IPS DF 6.9 (cell line): ENCODE data around the gene YAF2.
A peak's percentile ranks its signal among the peaks of the same experiment; 100 is the strongest.

ENCODE experiments used
- DNase-seq: peaks from one replicate; pipeline ENCODE4 v3.0.0-alpha.2; 2013; ENCODE audit warnings: low read depth, low spot score
- H3K27ac ChIP-seq: one replicate; pipeline ENCODE4 v1.5.1; 2013; ENCODE audit warnings: low read length, control low read depth
- H3K27me3 ChIP-seq: 2 replicates; pipeline ENCODE4 v1.6.1; 2013; ENCODE audit warnings: mild to moderate bottlenecking, low read length; ENCODE audit not compliant: control insufficient read depth, insufficient read depth
- H3K36me3 ChIP-seq: 2 replicates; pipeline ENCODE4 v1.6.1; 2013; ENCODE audit warnings: low read length; ENCODE audit not compliant: control insufficient read depth, insufficient read depth
- H3K4me1 ChIP-seq: 2 replicates; pipeline ENCODE4 v1.6.1; 2013; ENCODE audit warnings: low read length; ENCODE audit not compliant: control insufficient read depth, insufficient read depth
- H3K4me3 ChIP-seq: 2 replicates; pipeline ENCODE4 v1.5.1; 2013; ENCODE audit warnings: mild to moderate bottlenecking, low read length
- H3K9me3 ChIP-seq: 2 replicates; pipeline ENCODE4 v1.6.1; 2013; ENCODE audit warnings: low read length, inconsistent platforms; ENCODE audit not compliant: control insufficient read depth, insufficient read depth
- WGBS: extraction: QIAGEN DNeasy Blood & Tissue Kit; methylation state at CpG from one replicate; pipeline ENCODE4 v1.1.7; 2013; ENCODE audit warnings: mixed read lengths, missing lambda C conversion rate; ENCODE audit not compliant: insufficient read length, insufficient coverage; 5-methylcytosine and 5-hydroxymethylcytosine counted together

Gene YAF2

DNA sequence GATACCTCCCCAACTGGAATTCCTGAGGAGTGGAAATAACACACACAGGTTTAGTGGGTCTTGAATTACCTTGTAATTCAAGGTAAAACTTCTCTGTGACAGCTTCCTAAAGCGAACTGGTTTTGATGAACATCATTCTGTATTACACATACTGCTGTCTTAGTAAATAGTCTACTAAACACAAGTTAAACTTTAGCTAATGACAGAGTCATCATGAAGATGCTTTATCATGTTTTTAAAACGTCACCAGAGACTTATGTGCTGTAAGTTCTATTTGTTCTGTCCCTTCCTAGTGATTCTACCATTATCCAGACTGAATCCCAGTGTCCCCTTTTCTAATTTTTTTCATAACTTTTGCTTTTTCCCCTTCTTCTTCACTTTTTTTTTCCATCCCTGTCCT, 81.8 kb downstream of the YAF2 start:
- no peak overlapping the region for H3K4me3 ChIP-seq
- H3K4me1 ChIP-seq, result no peaks in the 10 kb centered on the region
- no peak overlapping the region for H3K27ac ChIP-seq
- no peaks in the 10 kb centered on the region for H3K9me3 ChIP-seq
- WGBS, result no CpG with 5 or more reads among the region's 2 CpGs
- no peaks in the 10 kb centered on the region for H3K27me3 ChIP-seq
- no peaks in the 10 kb centered on the region for H3K36me3 ChIP-seq
- DNase-seq, result no peak

DNA sequence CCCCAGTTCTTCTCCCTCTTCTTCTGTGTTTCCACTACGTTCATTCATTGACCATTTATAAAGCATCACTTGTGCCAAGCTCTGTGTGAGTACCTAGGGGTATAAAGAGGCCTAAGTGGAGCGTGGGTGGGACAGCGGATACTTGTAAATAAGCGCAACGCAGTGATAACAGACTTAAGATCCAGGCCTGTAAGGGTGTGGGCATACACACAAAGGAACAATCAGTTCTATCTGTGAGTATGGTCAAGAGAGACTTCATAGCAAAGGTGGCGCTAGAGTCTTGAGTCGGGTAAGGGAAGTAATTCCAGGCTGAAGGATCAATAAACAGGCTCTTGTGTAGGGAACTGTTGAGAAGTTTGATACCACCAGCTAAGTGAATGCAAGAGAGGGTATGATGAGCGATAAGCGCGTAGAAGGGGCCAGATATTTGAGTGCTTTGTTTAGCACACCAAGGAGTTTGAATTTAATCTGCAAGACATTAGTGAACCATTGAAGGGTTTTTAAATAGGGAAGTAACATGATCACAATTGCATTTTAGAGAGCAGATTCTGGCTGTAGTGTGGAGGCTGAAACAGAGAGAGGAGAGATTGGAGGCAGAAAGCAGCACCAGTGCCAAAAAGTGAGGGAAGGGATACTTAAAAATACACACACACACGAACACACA, 92.4 kb downstream of the YAF2 start:
- Histone ChIP-seq H3K4me1 (peaks cover 2% of the 10 kb centered on the region; the same call in 1 of the 2 replicates), H3K27ac (no peak overlapping the region), H3K9me3 (no peaks in the 10 kb centered on the region), H3K36me3 (no peaks in the 10 kb centered on the region), H3K27me3 (peaks cover 3% of the 10 kb centered on the region; the same call in 1 of the 2 replicates), H3K4me3 (no peak overlapping the region)
- no peak for DNase-seq
- WGBS, result no CpG with 5 or more reads among the region's 11 CpGs

- WGBS, result no CpG with 5 or more reads among the region's 8 CpGs
- H3K9me3 ChIP-seq, result no peaks in the 10 kb centered on the region
- no peaks in the 10 kb centered on the region for H3K36me3 ChIP-seq
- peaks cover 3% of the 10 kb centered on the region; the same call in 1 of the 2 replicates for H3K27me3 ChIP-seq
- no peak for DNase-seq
- peaks cover 2% of the 10 kb centered on the region; the same call in 1 of the 2 replicates for H3K4me1 ChIP-seq
- H3K4me3 ChIP-seq, result peak overlapping the region; percentile 83; the same call in 1 of the 2 replicates
- H3K27ac ChIP-seq, result no peak overlapping the region
Measured at GRCh38 chr12:42145197-42145549, 92.9 kb downstream of the YAF2 start.

GRCh38 chr12:42144408-42145196, 93.4 kb downstream of the YAF2 start, which contains the start of gene GXYLT1:
Gene GXYLT1 (minus strand): TSS chr12:42144874. CDS start chr12:42144646, 228 bp downstream.
- no CpG with 5 or more reads among the region's 106 CpGs for WGBS
- DNase-seq, result peak; percentile 73
- Histone ChIP-seq H3K4me3 (peak within 1 kb of the TSS; percentile 83; the same call in 1 of the 2 replicates), H3K9me3 (no peaks in the 10 kb centered on the region), H3K36me3 (no peaks in the 10 kb centered on the region), H3K4me1 (peaks cover 2% of the 10 kb centered on the region; the same call in 1 of the 2 replicates), H3K27me3 (peaks cover 3% of the 10 kb centered on the region; the same call in 1 of the 2 replicates), H3K27ac (no peak within 1 kb of the TSS)

DNA sequence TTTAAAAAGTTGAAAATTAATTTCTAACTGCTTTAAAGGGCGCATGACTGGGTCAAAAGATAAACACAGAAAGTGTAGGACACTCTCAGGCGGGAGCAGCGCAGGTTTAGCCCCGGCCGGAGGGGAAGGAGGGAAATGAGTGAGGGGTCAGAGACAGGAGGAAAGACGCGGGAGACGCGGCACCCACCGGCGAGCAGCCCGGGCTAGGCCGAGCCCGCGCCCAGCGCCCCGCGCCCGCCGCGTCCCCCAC, 94.0 kb downstream of the YAF2 start:
- Histone ChIP-seq H3K4me3 (peak overlapping the region; percentile 83; the same call in 1 of the 2 replicates), H3K27ac (no peak overlapping the region), H3K9me3 (no peaks in the 10 kb centered on the region), H3K36me3 (no peaks in the 10 kb centered on the region), H3K27me3 (peaks cover 3% of the 10 kb centered on the region; the same call in 1 of the 2 replicates), H3K4me1 (peaks cover 2% of the 10 kb centered on the region; the same call in 1 of the 2 replicates)
- DNase-seq, result no peak
- WGBS, result no CpG with 5 or more reads among the region's 21 CpGs

GRCh38 chr12:42143452-42144157, 94.4 kb downstream of the YAF2 start:
- peak overlapping the region; percentile 83; the same call in 1 of the 2 replicates for H3K4me3 ChIP-seq
- no peak for DNase-seq
- H3K27me3 ChIP-seq, result peaks cover 3% of the 10 kb centered on the region; the same call in 1 of the 2 replicates
- WGBS, result no CpG with 5 or more reads among the region's 12 CpGs
- no peaks in the 10 kb centered on the region for H3K36me3 ChIP-seq
- H3K27ac ChIP-seq, result no peak overlapping the region
- no peaks in the 10 kb centered on the region for H3K9me3 ChIP-seq
- peaks cover 2% of the 10 kb centered on the region; the same call in 1 of the 2 replicates for H3K4me1 ChIP-seq

DNA sequence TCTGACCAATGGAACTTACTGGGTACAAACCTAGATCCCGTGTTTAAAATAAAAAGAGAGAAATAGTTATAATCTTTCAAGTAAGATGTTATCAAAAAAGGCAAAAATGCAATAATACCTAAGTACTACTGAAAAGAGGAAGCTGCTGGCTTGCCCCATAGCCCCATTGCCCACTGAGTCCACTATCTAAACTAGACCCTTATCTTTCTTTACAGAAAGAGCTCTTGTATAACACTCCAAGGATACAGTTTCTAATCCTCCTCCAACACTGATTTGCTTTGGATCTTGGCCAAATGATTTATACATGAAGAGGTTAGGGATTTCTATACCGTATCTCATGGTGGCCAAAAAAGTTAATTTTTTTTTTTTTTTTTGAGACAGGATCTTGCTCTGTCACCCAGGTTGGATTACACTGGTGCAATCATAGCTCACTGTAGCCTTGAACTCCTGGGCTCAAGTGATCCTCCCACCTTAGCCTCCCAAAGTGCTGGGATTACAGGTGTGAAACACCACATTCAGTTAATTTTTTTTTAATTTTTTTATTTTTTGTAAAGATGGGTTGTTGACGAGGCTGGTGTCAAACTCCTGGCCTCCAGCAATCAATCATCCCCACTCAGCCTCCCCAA, 96.0 kb downstream of the YAF2 start:
- no CpG with 5 or more reads among the region's 3 CpGs for WGBS
- no peak overlapping the region for H3K4me3 ChIP-seq
- H3K4me1 ChIP-seq, result peaks cover 2% of the 10 kb centered on the region; the same call in 1 of the 2 replicates
- H3K36me3 ChIP-seq, result no peaks in the 10 kb centered on the region
- H3K27me3 ChIP-seq, result peaks cover 3% of the 10 kb centered on the region; the same call in 1 of the 2 replicates
- no peaks in the 10 kb centered on the region for H3K9me3 ChIP-seq
- DNase-seq, result no peak
- H3K27ac ChIP-seq, result no peak overlapping the region

GRCh38 chr12:42140901-42141300, 97.1 kb downstream of the YAF2 start:
- Histone ChIP-seq H3K27me3 (peaks cover 3% of the 10 kb centered on the region; the same call in 1 of the 2 replicates), H3K4me1 (peaks cover 2% of the 10 kb centered on the region; the same call in 1 of the 2 replicates), H3K4me3 (no peak overlapping the region), H3K36me3 (no peaks in the 10 kb centered on the region), H3K9me3 (no peaks in the 10 kb centered on the region), H3K27ac (no peak overlapping the region)
- no CpG with 5 or more reads among the region's 3 CpGs for WGBS
- DNase-seq, result no peak

DNA sequence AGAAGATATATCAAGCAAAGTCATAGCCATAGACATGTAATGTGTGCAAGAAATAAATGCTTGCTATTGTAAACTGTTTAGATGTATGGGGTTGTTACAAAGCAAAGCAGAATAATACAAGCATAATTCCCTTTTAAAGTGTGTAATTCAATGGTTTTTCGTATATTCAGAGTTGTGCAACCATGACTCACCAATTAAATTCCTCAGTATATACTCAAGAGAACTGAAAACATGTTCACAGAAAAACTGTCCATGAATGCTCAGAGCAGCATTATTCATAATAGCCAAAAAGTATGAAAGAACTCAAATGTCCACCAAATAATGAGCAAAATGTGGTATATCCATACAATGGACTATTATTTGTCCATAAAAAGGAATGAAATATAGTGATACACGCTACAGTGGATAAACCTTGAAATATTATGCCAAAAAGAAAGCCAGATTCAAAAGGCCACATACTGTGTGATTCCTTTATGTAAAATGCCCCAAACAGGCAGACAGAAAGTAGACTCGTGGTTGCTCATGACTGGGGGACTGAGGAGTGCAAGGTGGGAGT, 102.7 kb downstream of the YAF2 start:
- WGBS, result no CpG with 5 or more reads among the region's 3 CpGs
- DNase-seq, result no peak
- no peaks in the 10 kb centered on the region for H3K36me3 ChIP-seq
- H3K27ac ChIP-seq, result no peak overlapping the region
- H3K4me1 ChIP-seq, result no peaks in the 10 kb centered on the region
- H3K9me3 ChIP-seq, result no peaks in the 10 kb centered on the region
- no peaks in the 10 kb centered on the region for H3K27me3 ChIP-seq
- H3K4me3 ChIP-seq, result no peak overlapping the region
